ENCODE measurements around the gene GRK4. TPM values are rescaled to one million over a fixed set of nuclear protein-coding genes. Genes with fewer than 3 reads are reported as not detected.

GRK4 gene
- total and polyA plus RNA-seq, 2 donors (not counting 1 experiment from before 2014, with no cell fraction given) = 0.73 to 2.3 TPM

GRCh38 chr4:2964706-2965258, 1.4 kb downstream of the GRK4 start:
- Mint-ChIP-seq H3K4me1 (peaks cover 19% of the 10 kb centered on the region), H3K9me3 (ENCODE audit: insufficient read depth) (no peaks in the 10 kb centered on the region), H3K27me3 (no peaks in the 10 kb centered on the region), H3K4me3 (peak overlapping the region; percentile 96), H3K27ac (no peak overlapping the region)
- H2AFZ ChIP-seq (ENCODE audit: insufficient read depth, low read depth, low read length, poor library complexity, severe bottlenecking) = peak overlapping the region; percentile 97
- H3K79me2 ChIP-seq (ENCODE audit: control insufficient read depth, insufficient read depth, low read length) = peaks cover 25% of the 10 kb centered on the region
- ATAC-seq (ENCODE audit: low read depth) (no peak), DNase-seq (no peak)
- H3K27me3 ChIP-seq (replicated peaks in 1 of 4; ENCODE audit: control extremely low read depth in 1 of 4, control insufficient read depth in 3 of 4, insufficient read depth in 4 of 4, low read length in 3 of 4) = no peaks in the 10 kb centered on the region
- peaks cover 23% of the 10 kb centered on the region for H4K20me1 ChIP-seq (ENCODE audit: control insufficient read depth, insufficient read depth, low read length, poor library complexity, severe bottlenecking)
- no peak overlapping the region for H3K9ac ChIP-seq (ENCODE audit: low read length)
- intact Hi-C loops (cut with micrococcal nuclease) = loop anchor here (5.0 kb wide), 4 partner anchors 112 to 1107 kb away; partner anchors contain the start of genes HAUS3, LETM1 and POLN
- TF ChIP-seq EZH2 (IDR thresholded peaks at IDR 0.05; ENCODE audit: borderline replicate concordance, insufficient read depth, low read depth, low read length, poor library complexity, severe bottlenecking) (no peak), CTCF (IDR thresholded peaks at IDR 0.05) (no peak)
- CTCF ChIA-PET = interaction anchor here (0.7 to 3.7 kb wide), 3 partner anchors 13 to 73 kb away, joined by 3 to 30 read pairs (median 9); no protein-coding TSS in a partner anchor
- peaks cover 20 to 25% of the 10 kb centered on the region in 2 donors for H3K4me1 ChIP-seq (ENCODE audit: control insufficient read depth in 2 of 2, insufficient read depth in 2 of 2, low read length in 2 of 2)
- no peak overlapping the region for H3K4me3 ChIP-seq (ENCODE audit: control extremely low read depth in 1 of 5, extremely low read depth in 1 of 5, insufficient read depth in 1 of 5, low read depth in 2 of 5, low read length in 4 of 5)
- POLR2A ChIA-PET = no interaction called here
- H3K36me3 ChIP-seq (replicated peaks in 1 of 2; ENCODE audit: control extremely low read depth in 1 of 2, control insufficient read depth in 1 of 2, extremely low read depth in 1 of 2, insufficient read depth in 2 of 2, low read length in 1 of 2) = peaks cover 0 to 3% of the 10 kb centered on the region in 2 experiments
- H3K9me3 ChIP-seq (ENCODE audit: control extremely low read depth in 1 of 3, control insufficient read depth in 2 of 3, insufficient read depth in 1 of 3, low read length in 2 of 3) = no peaks in the 10 kb centered on the region
- WGBS (ENCODE audit: insufficient coverage) = 94% methylated on average over 2 of the region's 5 CpGs
- H3K4me2 ChIP-seq (replicated peaks; ENCODE audit: low read depth, low read length, poor library complexity, severe bottlenecking) = peak overlapping the region; percentile 96
- no peak overlapping the region for H3K27ac ChIP-seq (ENCODE audit: low read length in 2 of 2)

GRCh38 chr4:2965262-2965661, 1.9 kb downstream of the GRK4 start:
- H3K79me2 ChIP-seq (ENCODE audit: control insufficient read depth, insufficient read depth, low read length) = peaks cover 21% of the 10 kb centered on the region
- H3K4me1 Mint-ChIP-seq = peaks cover 18% of the 10 kb centered on the region
- no peak overlapping the region for H3K4me3 ChIP-seq (ENCODE audit: control extremely low read depth in 1 of 5, extremely low read depth in 1 of 5, insufficient read depth in 1 of 5, low read depth in 2 of 5, low read length in 4 of 5)
- H3K9me3 ChIP-seq (ENCODE audit: control extremely low read depth in 1 of 3, control insufficient read depth in 2 of 3, insufficient read depth in 1 of 3, low read length in 2 of 3) = no peaks in the 10 kb centered on the region
- no peak overlapping the region for H3K27ac ChIP-seq (ENCODE audit: low read length in 2 of 2)
- H3K9ac ChIP-seq (ENCODE audit: low read length) = no peak overlapping the region
- DNase-seq (no peak), ATAC-seq (ENCODE audit: low read depth) (no peak)
- peaks cover 0 to 3% of the 10 kb centered on the region in 2 experiments for H3K36me3 ChIP-seq (replicated peaks in 1 of 2; ENCODE audit: control extremely low read depth in 1 of 2, control insufficient read depth in 1 of 2, extremely low read depth in 1 of 2, insufficient read depth in 2 of 2, low read length in 1 of 2)
- CTCF ChIA-PET = interaction anchor here (0.7 to 3.7 kb wide), 3 partner anchors 13 to 73 kb away, joined by 3 to 30 read pairs (median 9); no protein-coding TSS in a partner anchor
- no peak overlapping the region for H2AFZ ChIP-seq (ENCODE audit: insufficient read depth, low read depth, low read length, poor library complexity, severe bottlenecking)
- H3K27ac Mint-ChIP-seq = no peak overlapping the region
- POLR2A ChIA-PET = interaction anchor here (0.6 kb wide), 1 partner anchor 34 kb away, joined by 3 read pairs; no protein-coding TSS in a partner anchor
- H3K4me2 ChIP-seq (replicated peaks; ENCODE audit: low read depth, low read length, poor library complexity, severe bottlenecking) = no peak overlapping the region
- no peaks in the 10 kb centered on the region for H3K9me3 Mint-ChIP-seq (ENCODE audit: insufficient read depth)
- H3K4me3 Mint-ChIP-seq = peak overlapping the region; percentile 60
- no peak for TF ChIP-seq CTCF (IDR thresholded peaks at IDR 0.05)
- TF ChIP-seq EZH2 (IDR thresholded peaks at IDR 0.05; ENCODE audit: borderline replicate concordance, insufficient read depth, low read depth, low read length, poor library complexity, severe bottlenecking) = no peak
- intact Hi-C loops (cut with micrococcal nuclease) = no loop called here
- H3K27me3 Mint-ChIP-seq = no peaks in the 10 kb centered on the region
- H3K4me1 ChIP-seq (ENCODE audit: control insufficient read depth in 2 of 2, insufficient read depth in 2 of 2, low read length in 2 of 2) = peaks cover 20 to 25% of the 10 kb centered on the region in 2 donors
- H4K20me1 ChIP-seq (ENCODE audit: control insufficient read depth, insufficient read depth, low read length, poor library complexity, severe bottlenecking) = peaks cover 19% of the 10 kb centered on the region
- H3K27me3 ChIP-seq (replicated peaks in 1 of 4; ENCODE audit: control extremely low read depth in 1 of 4, control insufficient read depth in 3 of 4, insufficient read depth in 4 of 4, low read length in 3 of 4) = no peaks in the 10 kb centered on the region
- WGBS (ENCODE audit: insufficient coverage) = 97% methylated on average over 16 of the region's 16 CpGs
